DND-41 (cell line): ENCODE data around the gene EIF5A.

Experiments used
- CTCF ChIP-seq: IDR thresholded peaks from 2 replicates; pipeline ENCODE4 v1.5.1; 2012; ENCODE audit warnings: borderline replicate concordance, low read length, moderate library complexity, mild to moderate bottlenecking; ENCODE audit not compliant: poor library complexity, severe bottlenecking; ENCODE audit errors: extremely low read depth
- EZH2 ChIP-seq: IDR thresholded peaks from 3 replicates; pipeline ENCODE4 v1.6.1; 2012; ENCODE audit warnings: borderline replicate concordance, low read depth, mild to moderate bottlenecking, moderate library complexity, low read length, inconsistent platforms; ENCODE audit not compliant: severe bottlenecking

- TF ChIP-seq EZH2, result no peak
- no peak for TF ChIP-seq CTCF
Observed at GRCh38 chr17:7334938-7335538, 27.6 kb downstream of the EIF5A start.
